Kidney epithelial cell (primary cell): ENCODE results near the gene CHSY1. TPM values are rescaled to one million over a fixed set of nuclear protein-coding genes. Genes with fewer than 3 reads are reported as not detected.
A peak's percentile ranks its signal among the peaks of the same experiment; 100 is the strongest.

Experiments
- DNase-seq: peaks from one replicate; pipeline ENCODE4 v3.0.0-alpha.2; 2010; ENCODE audit warnings: low read depth
- H3K27me3 ChIP-seq: 2 replicates; pipeline ENCODE4 v1.6.0; 2011; ENCODE audit warnings: low read length; ENCODE audit not compliant: control insufficient read depth, insufficient read depth
- H3K36me3 ChIP-seq: 2 replicates; pipeline ENCODE4 v1.5.1; 2011; ENCODE audit warnings: low read length; ENCODE audit not compliant: control insufficient read depth, insufficient read depth
- H3K4me3 ChIP-seq: 2 replicates; pipeline ENCODE4 v1.5.1; 2011; ENCODE audit warnings: low read depth, mild to moderate bottlenecking, control low read depth, low read length
- total RNA-seq: library from RNA; depleted of rRNA; stranded (reverse); fragments of >200 nt; gene quantifications from 2 replicates; pipeline ENCODE4 v1.2.3, GENCODE V29; 2015
- TF ChIP-seq, protein P1 (sequence below): IDR thresholded peaks from 2 replicates; pipeline ENCODE4 v1.5.1; 2011; ENCODE audit warnings: mild to moderate bottlenecking, moderate library complexity, low read length, control low read depth, inconsistent platforms; ENCODE audit not compliant: insufficient read depth, poor library complexity, severe bottlenecking

CHSY1 gene
- total RNA-seq, 1 donor from 2014 or later, result 21.1 TPM

- no peaks in the 10 kb centered on the region for H3K27me3 ChIP-seq
- H3K4me3 ChIP-seq, result peak overlapping the region; percentile 76
- DNase-seq, result peak; percentile 51
- no peaks in the 10 kb centered on the region for H3K36me3 ChIP-seq
- TF ChIP-seq, protein P1, sequence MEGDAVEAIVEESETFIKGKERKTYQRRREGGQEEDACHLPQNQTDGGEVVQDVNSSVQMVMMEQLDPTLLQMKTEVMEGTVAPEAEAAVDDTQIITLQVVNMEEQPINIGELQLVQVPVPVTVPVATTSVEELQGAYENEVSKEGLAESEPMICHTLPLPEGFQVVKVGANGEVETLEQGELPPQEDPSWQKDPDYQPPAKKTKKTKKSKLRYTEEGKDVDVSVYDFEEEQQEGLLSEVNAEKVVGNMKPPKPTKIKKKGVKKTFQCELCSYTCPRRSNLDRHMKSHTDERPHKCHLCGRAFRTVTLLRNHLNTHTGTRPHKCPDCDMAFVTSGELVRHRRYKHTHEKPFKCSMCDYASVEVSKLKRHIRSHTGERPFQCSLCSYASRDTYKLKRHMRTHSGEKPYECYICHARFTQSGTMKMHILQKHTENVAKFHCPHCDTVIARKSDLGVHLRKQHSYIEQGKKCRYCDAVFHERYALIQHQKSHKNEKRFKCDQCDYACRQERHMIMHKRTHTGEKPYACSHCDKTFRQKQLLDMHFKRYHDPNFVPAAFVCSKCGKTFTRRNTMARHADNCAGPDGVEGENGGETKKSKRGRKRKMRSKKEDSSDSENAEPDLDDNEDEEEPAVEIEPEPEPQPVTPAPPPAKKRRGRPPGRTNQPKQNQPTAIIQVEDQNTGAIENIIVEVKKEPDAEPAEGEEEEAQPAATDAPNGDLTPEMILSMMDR, result no peak
Measured at GRCh38 chr15:101250341-101250831, 1.5 kb downstream of the CHSY1 start.

GRCh38 chr15:101248274-101248673 is 3.6 kb downstream of the CHSY1 start:
- no peak for DNase-seq
- Histone ChIP-seq H3K36me3 (no peaks in the 10 kb centered on the region), H3K27me3 (no peaks in the 10 kb centered on the region), H3K4me3 (no peak overlapping the region)
- TF ChIP-seq, protein P1, result no peak

DNA sequence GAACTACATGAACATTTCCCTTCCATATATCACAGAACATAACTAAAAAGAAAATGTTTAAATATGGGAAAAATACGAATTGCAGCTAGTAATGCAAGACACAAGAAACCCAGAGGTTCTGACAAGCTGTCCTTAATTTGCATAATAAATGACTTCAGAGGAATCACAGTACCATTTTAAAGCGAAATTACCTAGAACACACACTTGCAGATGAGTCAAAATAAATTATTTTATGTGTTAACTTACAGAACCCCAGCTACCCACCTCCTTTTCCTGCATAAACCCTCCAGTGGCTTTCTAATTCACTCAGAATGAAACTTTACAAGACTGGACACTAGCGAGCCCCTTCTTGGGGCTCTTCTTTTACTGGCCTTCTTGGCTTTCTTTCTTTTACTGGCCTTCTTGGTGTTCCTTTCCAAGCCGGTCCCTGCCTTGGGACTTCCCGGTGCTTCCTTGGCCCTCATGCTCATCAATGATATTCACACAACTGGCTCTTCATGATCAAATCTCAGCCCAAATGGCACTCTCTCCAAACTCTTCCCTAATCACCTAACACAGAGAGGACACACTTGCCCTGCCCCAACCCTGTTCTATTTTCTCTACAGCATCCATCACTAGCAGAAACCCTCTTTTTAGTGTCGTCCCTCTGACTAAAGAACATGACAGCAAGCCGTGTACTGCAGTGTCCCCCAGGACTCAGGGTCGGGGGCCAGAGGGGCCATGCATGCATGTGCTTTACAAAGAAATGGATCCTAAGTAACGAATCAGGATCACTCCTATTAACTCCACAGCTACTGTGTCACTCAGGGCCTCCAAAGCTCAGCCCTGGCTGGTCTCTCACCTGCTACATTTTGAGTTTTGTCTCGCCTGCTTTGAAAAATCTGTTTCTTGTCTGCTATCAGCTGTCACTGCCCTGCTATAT is 4.8 kb downstream of the CHSY1 start:
- no peak overlapping the region for H3K4me3 ChIP-seq
- no peaks in the 10 kb centered on the region for H3K27me3 ChIP-seq
- H3K36me3 ChIP-seq, result no peaks in the 10 kb centered on the region
- DNase-seq, result no peak
- TF ChIP-seq, protein P1, result no peak

- H3K36me3 ChIP-seq, result no peaks in the 10 kb centered on the region
- H3K4me3 ChIP-seq, result no peak overlapping the region
- TF ChIP-seq, protein P1, result no peak
- no peak for DNase-seq
- H3K27me3 ChIP-seq, result no peaks in the 10 kb centered on the region
Measured at GRCh38 chr15:101246391-101246790, 5.5 kb downstream of the CHSY1 start.

DNA sequence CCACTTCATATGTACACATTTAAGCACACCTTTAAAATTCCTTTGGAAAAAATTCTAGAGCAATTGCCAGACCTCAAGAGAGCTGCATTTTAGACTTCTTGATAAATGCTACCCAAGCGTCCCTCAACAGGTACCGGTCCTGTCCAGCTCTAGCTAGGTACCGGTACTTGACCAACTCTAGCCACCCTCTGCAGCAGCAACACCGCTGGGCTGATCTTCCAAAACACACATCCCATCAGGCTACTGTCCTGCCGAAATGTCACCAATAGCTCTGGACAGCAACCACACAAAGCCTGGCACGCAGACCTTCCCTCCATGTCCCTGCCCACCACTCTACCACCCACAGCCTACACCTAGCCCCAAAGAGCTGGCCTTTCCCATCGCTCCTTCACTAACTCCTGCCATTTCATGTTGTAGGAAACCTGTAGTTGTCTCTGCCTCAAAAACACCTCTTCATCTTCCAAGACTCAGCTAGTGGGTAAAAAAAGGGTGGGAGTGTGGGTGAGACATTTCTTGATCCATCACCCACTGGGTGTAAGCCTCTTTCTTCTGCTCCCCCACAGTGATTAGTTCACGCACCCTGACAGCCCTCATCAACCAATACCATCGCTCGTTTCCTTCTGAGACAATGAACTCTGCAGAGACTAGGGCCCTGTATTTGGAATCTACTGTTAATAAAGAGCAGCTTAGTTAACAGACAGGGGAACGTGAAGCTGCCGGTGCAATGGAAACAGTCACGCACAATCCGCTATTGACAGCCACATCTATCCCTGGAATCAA is 6.8 kb downstream of the CHSY1 start:
- H3K27me3 ChIP-seq, result no peaks in the 10 kb centered on the region
- no peak overlapping the region for H3K4me3 ChIP-seq
- H3K36me3 ChIP-seq, result no peaks in the 10 kb centered on the region
- TF ChIP-seq, protein P1, result no peak
- no peak for DNase-seq
